ENCODE data around the gene GBF1.
"Not testable (repeated sequence)": the region's sequence is repeated elsewhere in the genome, so short reads cannot be mapped to it uniquely, and the experiment has no call there.

Gene GBF1

GRCh38 chr10:102245082-102245931 is at the start of gene GBF1:
GBF1 (plus strand) TSS chr10:102245532; CDS start chr10:102258939, 13,407 bp downstream.
- peak; percentile 99 for DNase-seq

- DNase-seq, result no peak
These were observed 48.4 kb upstream of the GBF1 start for GRCh38 chr10:102196893-102197292.

- no peak for DNase-seq
These were observed 47.3 kb upstream of the GBF1 start for GRCh38 chr10:102198027-102198426.

- no peak for DNase-seq
These were observed 44.3 kb upstream of the GBF1 start for GRCh38 chr10:102200751-102201640.

GRCh38 chr10:102202386-102202785 is 42.9 kb upstream of the GBF1 start:
- DNase-seq, result no peak

- DNase-seq, result no peak
These were observed 36.9 kb upstream of the GBF1 start for GRCh38 chr10:102208311-102209035.

- DNase-seq, result no peak
These were observed 33.6 kb upstream of the GBF1 start for GRCh38 chr10:102211615-102212299.

GRCh38 chr10:102213599-102213998 is 31.7 kb upstream of the GBF1 start:
- DNase-seq, result not testable (repeated sequence)

GRCh38 chr10:102219370-102219769 is 26.0 kb upstream of the GBF1 start:
- DNase-seq, result no peak

GRCh38 chr10:102220612-102221011 is 24.7 kb upstream of the GBF1 start:
- no peak for DNase-seq

GRCh38 chr10:102222797-102223196 is 22.5 kb upstream of the GBF1 start:
- DNase-seq, result no peak

- DNase-seq, result no peak
These were observed 19.4 kb upstream of the GBF1 start, which contains the start of gene ELOVL3 for GRCh38 chr10:102225646-102226541. ELOVL3 (plus strand) TSS chr10:102226299; CDS start chr10:102226549, 250 bp downstream.

- no peak for DNase-seq
These were observed 18.8 kb upstream of the GBF1 start for GRCh38 chr10:102226542-102226870.

- no peak for DNase-seq
These were observed 18.3 kb upstream of the GBF1 start for GRCh38 chr10:102227050-102227449.

- peak; percentile 72 to 74 for DNase-seq
These were observed 15.5 kb upstream of the GBF1 start for GRCh38 chr10:102229810-102230263.

- DNase-seq, result peak; percentile 42 to 69
These were observed 15.0 kb upstream of the GBF1 start for GRCh38 chr10:102230264-102230860.

GRCh38 chr10:102230861-102231356 is 14.4 kb upstream of the GBF1 start:
- peak; percentile 34 to 65 for DNase-seq

GRCh38 chr10:102231357-102232318 is 13.7 kb upstream of the GBF1 start:
- peak; percentile 39 to 49 for DNase-seq

- DNase-seq, result no peak
These were observed 11.3 kb upstream of the GBF1 start for GRCh38 chr10:102233997-102234396.

All from SHP77 (cell line).